LHCN-M2 (cell line): ENCODE results near the gene KIF1A. TPM values are rescaled to one million over a fixed set of nuclear protein-coding genes. Genes with fewer than 3 reads are reported as not detected.

Source experiments
- DNase-seq: peaks from one replicate; pipeline ENCODE4 v3.0.0-alpha.2; 2012; ENCODE audit warnings: low read depth
- total RNA-seq: library from RNA; depleted of rRNA; stranded (reverse); fragments of >200 nt; gene quantifications from 2 replicates; pipeline ENCODE4 v1.2.3, GENCODE V29; 2014

The KIF1A gene
- total RNA-seq, 1 experiment from 2014 or later: 0.75 TPM

GRCh38 chr2:240820607-240821428 lies 799 bp upstream of the KIF1A start:
- DNase-seq: no peak

DNA sequence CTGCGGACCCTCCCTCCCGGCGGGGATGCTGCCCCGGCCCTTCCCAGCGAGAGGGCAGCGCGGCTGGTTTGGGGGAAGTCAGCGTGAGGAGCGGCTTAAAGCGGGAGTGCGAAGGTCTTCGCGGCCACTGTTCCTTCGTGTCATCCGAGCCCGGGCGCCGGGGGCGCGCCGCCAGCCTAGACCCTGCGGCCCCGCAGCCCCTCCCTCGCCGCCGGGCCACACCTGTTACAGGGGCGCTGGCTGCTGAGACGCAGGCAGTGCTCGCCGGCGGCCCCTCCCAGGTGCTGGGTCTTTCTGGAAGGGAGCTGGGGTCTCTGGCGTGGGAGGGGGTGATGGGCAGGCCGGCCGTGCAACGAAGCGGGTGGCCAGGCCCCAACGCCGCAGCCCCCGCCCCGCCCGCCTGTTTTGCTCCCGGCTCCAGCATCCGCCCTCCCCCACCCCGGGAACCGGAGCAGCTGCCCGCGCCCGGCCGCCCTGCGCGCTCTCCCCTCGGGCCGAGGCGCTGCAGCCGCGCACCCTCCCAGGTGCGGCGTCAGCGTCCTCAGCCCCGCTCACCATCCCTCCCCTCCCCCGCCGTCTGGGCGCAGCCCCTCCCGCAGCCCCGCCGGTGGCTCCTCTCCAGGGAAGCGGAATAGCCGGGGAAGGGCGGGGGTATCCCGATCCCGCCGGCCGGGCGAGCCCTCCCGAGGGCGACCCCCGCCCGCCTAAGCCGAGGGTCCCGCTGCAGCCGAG lies 727 bp downstream of the KIF1A start:
- no peak for DNase-seq

- DNase-seq: no peak
Measured at GRCh38 chr2:240818293-240819125, 1.5 kb downstream of the KIF1A start.

- no peak for DNase-seq
Measured at GRCh38 chr2:240817496-240818292, 2.3 kb downstream of the KIF1A start.

- DNase-seq: no peak
Measured at GRCh38 chr2:240816584-240817495, 3.2 kb downstream of the KIF1A start.

- DNase-seq: no peak
Measured at GRCh38 chr2:240815761-240816583, 4.0 kb downstream of the KIF1A start.

DNA sequence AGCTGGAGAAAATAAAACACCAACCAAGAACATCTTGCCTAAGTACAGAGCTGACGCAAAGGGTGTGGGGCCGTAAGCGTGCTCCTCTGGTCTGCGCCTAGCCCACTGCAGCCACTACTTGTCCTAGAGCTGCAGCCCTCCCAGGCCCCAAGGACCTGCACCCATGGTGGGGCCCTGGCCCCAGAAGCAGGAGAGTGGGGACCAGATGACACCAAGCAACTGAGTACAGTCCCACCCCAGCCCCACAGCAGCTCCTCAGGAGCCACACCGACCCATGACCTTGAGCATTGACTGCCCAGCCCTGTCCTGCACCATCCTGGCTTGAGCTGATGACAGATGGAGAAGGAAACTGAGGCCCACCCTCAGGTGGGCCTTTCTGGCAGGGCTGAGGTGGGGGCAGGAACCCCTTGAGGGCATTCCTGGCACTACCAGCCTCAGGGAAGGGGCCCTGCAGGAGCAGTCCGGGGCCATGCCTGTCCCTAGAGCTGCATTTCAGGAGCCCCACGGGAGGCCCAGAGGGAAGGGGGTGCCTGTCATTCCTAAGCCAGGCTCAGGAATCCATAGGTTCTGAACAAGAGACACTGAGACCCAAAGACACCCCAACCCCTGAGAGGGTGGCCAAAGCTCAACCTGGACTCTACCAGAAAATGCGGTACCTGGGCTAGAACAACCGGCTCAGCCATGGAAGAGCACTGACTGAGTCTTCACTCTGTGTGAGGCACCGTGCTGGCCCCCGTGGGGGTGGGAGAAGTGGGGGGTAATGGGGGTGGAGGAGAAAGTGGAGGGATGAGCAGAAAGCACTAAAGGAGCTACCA lies 4.9 kb downstream of the KIF1A start:
- DNase-seq: no peak

GRCh38 chr2:240814280-240814679 lies 5.7 kb downstream of the KIF1A start:
- no peak for DNase-seq

DNA sequence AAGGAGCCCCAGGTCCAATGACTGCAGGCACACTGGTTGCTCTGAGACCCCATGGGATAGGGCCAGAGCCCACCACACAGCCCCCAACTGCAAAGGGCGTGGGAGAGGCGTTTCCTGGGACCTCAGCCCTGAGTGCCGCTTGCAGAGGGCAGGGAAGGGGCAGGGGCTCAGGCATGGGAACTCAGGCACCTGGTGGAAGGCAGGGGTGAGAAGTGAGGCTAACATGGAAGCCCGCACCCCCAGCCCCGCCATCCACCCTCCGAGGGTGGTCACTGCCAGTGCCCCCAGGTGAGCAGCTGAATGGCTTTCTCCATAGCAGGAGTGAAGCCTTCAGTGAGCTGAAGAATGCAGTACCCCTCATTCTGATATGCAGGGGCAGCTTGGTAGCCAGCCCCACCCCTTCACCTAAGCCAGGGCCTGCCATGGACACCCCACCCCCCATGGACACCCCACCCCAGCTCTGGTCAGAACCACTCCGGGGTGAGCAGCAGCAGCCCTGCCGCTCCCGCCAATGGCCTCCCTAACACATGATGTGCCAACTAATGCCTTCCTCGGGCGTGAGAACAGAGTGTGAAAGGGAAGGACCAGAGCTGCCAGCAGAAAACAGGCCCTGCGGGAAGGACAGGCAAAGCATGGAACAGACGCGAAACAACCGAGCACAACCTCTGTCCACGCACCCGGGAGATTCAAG lies 6.6 kb downstream of the KIF1A start:
- no peak for DNase-seq

DNA sequence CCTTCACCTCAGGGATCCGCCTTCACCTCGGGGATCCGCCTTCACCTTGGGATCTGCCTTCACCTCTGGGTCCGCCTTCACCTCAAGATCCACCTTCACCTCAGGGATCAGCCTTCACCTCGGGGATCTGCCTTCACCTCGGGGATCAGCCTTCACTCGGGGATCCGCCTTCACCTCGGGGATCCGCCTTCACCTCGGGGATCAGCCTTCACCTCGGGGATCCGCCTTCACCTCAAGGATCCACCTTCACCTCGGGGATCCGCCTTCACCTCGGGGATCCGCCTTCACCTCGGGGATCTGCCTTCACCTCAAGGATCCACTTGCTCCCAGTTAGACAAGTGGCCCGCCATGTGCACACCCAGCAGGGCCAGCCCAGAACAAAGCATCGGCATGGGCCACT lies 7.3 kb downstream of the KIF1A start:
- no peak for DNase-seq

DNA sequence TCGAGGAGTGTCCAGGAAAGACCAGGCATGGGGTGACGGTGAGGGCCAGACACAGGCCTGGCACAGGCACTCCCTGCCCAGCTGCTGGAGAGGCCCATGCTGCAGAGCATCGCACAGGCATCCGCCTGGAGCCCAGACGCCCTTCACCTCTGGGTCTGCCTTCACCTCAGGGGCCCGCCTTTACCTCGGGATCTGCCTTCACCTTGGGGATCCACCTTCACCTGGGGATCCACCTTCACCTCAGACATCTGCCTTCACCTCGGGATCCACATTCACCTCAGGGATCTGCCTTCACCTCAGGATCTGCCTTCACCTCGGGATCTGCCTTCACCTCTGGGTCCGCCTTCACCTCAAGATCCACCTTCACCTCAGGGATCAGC lies 7.7 kb downstream of the KIF1A start:
- DNase-seq: no peak

DNA sequence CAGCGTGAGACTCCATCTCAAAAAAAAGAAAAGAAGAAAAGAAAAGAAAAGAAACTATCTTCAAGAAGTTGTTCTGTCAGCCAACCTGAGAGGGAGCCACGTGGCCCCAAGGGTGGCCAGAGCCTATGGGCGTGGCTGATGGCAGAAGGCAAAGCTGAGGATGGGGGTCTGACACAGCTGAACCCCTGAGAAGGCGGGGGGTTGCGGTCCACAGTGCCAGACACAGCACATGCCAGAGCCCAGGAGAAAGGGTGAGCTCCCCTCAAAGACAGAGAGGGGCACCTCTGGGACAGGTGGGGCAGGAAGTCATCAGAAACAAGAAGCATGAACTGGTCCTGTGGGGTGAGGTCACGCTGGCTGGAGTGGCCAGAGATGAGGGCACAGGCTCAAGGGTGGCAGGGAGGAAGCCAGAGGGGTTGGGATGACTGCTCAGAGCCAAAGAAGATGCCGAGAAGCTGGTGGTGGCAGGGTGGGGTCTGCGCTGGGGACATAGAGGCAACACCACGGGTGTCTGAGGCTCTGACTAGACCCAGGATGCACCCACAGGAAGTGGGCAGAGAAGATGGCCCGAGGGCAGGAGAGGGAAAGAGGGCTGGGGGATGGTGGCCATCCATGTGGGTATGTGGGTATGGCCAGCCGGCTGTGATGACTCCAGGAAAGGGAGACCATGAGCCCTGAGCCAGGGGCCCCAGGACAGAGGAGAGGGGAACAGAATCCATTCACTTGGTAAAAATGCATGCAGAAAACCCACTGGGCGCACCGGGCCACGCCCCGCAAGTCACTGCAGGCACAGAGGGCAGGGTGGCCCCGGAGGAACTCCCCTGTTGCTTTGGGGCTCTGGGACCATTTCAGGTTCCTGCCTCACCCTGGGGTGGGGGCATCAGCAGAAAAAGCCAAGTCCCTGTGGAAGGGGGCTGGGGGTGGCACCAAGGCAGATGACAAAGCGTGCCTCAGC lies 8.4 kb downstream of the KIF1A start:
- DNase-seq: no peak

DNA sequence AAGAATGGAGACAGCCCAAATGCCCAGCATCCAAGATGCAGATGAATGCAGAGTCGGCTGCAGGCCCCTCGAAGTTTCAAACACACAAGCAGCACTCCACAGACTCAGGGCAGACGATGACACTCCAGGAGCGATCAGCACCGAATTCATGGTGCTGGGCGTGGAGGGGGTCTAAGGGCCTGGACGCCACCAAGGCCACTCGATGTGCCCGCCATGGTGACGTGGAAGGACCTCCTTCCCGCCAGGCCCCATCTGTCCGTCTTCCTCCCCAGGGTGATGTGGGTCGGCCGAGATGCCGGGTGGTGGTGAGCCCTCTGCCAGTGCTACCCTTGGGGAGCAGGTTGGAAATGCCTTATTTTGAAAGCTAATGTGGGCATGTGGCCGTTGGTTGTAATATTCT lies 9.4 kb downstream of the KIF1A start:
- no peak for DNase-seq

GRCh38 chr2:240810199-240810598 lies 9.8 kb downstream of the KIF1A start:
- DNase-seq: no peak

DNA sequence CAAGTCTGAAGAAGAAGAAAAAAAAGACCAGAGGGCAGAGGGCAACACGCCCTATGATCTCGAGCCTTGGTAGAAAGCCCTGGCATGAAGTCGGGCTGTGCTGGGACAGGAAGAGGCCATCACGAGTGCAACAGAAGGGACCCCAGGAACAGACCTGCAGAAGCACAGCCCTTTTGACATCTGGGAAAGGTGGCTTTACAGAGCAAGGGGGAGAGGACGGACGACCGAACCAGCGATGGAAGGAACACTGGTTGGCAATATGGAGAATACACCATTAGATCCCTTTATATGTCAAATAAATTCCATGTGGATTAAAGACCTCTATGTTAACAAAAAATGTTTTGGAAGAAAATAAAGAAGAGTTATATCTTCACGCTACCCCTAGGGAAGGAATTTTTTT lies 10.7 kb downstream of the KIF1A start:
- DNase-seq: no peak

GRCh38 chr2:240806459-240806858 lies 13.6 kb downstream of the KIF1A start:
- DNase-seq: no peak

GRCh38 chr2:240806006-240806405 lies 14.0 kb downstream of the KIF1A start:
- DNase-seq: no peak
